ENCODE measurements around the gene CKAP5. TPM values are rescaled to one million over a fixed set of nuclear protein-coding genes. Genes with fewer than 3 reads are reported as not detected.

The CKAP5 gene
- total RNA-seq, 1 experiment from 2014 or later, result 190 TPM

GRCh38 chr11:46855863-46856262 is 9.8 kb upstream of the CKAP5 start:
- peaks cover 3 to 5% of the 10 kb centered on the region in 2 experiments; a peak in 4 of 5 replicates for H3K9me3 Mint-ChIP-seq
- peaks cover 11 to 24% (median 24%) of the 10 kb centered on the region in 3 experiments; a peak in 6 of 7 replicates for H3K36me3 Mint-ChIP-seq (ENCODE audit: insufficient read depth in 1 of 3, low read depth in 3 of 3)
- H3K79me2 ChIP-seq (ENCODE audit: insufficient read depth, low read length), result no peaks in the 10 kb centered on the region

More at GRCh38 chr11:46855863-46856262, 9.8 kb upstream of the CKAP5 start:
- no peaks in the 10 kb centered on the region for H3K23me2 ChIP-seq (ENCODE audit: insufficient read length, low read depth, low read length, poor library complexity, severe bottlenecking)
- no peak overlapping the region for H3K4ac ChIP-seq (ENCODE audit: low read depth, low read length)
- H3T11ph ChIP-seq (ENCODE audit: low read length), result no peak overlapping the region
- no peak overlapping the region for H3K18ac ChIP-seq (ENCODE audit: insufficient read length, low read depth, low read length)
- no peak overlapping the region for H2BK12ac ChIP-seq (ENCODE audit: insufficient read length, low read depth, low read length)
- H2BK120ac ChIP-seq (ENCODE audit: low read depth, low read length, poor library complexity, severe bottlenecking), result no peak overlapping the region
- H2AK5ac ChIP-seq (ENCODE audit: insufficient read length, low read length), result no peak overlapping the region
- H2BK15ac ChIP-seq (ENCODE audit: low read depth, low read length), result no peak overlapping the region
- H3K27ac ChIP-seq (ENCODE audit: insufficient read length, low read depth, low read length), result no peak overlapping the region
- H3K79me1 ChIP-seq (ENCODE audit: insufficient read depth, low read depth, low read length, poor library complexity, severe bottlenecking), result no peaks in the 10 kb centered on the region
- no peak overlapping the region for H2AFZ ChIP-seq (ENCODE audit: low read length)
- no peak overlapping the region for H3K4me2 ChIP-seq (ENCODE audit: insufficient read depth, insufficient read length, low read length)
- no peak overlapping the region for H3K14ac ChIP-seq (ENCODE audit: insufficient read depth, low read length)
- peaks cover 1% of the 10 kb centered on the region; the same call in 1 of the 2 replicates for H3K27me3 Mint-ChIP-seq (ENCODE audit: low read depth)
- H3K4me3 Mint-ChIP-seq, result no peak overlapping the region
- H4K8ac ChIP-seq (replicated peaks; ENCODE audit: insufficient read length, low read depth, low read length), result no peak overlapping the region
- H3K9ac ChIP-seq (ENCODE audit: extremely low read depth, insufficient read length, low read length), result no peak overlapping the region
- no peak overlapping the region for H3K23ac ChIP-seq (ENCODE audit: insufficient read length, low read depth, low read length)
- H3K27me3 ChIP-seq (ENCODE audit: insufficient read depth, low read length), result no peaks in the 10 kb centered on the region
- TF ChIP-seq CTCF (conservative IDR thresholded peaks at IDR 0.05), result no peak
- no CpG with 5 or more reads among the region's 2 CpGs for WGBS (ENCODE audit: extremely low coverage, insufficient read length, low lambda C conversion rate)
- DNase-seq, result no peak
- no peaks in the 10 kb centered on the region for H3K9me3 ChIP-seq (ENCODE audit: control insufficient read depth, low read depth, low read length)
- H4K91ac ChIP-seq (ENCODE audit: insufficient read length, low read depth, low read length), result no peak overlapping the region
- H2BK5ac ChIP-seq (ENCODE audit: insufficient read length, low read length), result no peak overlapping the region
- no peaks in the 10 kb centered on the region for H3K4me1 ChIP-seq (ENCODE audit: insufficient read depth, low read length)
- no peak overlapping the region for H4K5ac ChIP-seq (ENCODE audit: insufficient read length, low read depth, low read length)
- H3K27ac Mint-ChIP-seq, result no peak overlapping the region
- H4K20me1 ChIP-seq (ENCODE audit: control insufficient read depth, insufficient read depth, insufficient read length), result no peaks in the 10 kb centered on the region
- peaks cover 0 to 3% of the 10 kb centered on the region in 2 experiments; a peak in 2 of 4 replicates for H3K4me1 Mint-ChIP-seq
- H3K56ac ChIP-seq (ENCODE audit: insufficient read length, low read depth, low read length), result no peak overlapping the region
- no peak overlapping the region for H2BK20ac ChIP-seq (ENCODE audit: low read depth, low read length, poor library complexity, severe bottlenecking)
